ENCODE data around the gene NKD2. TPM values are rescaled to one million over a fixed set of nuclear protein-coding genes. Genes with fewer than 3 reads are reported as not detected.

The NKD2 gene
- total and polyA plus RNA-seq, 12 donors: 0.22 to 32.8 (median 10.8) TPM

- WGBS, 4 donors: 93 to 94% (median 93%) methylated on average over 28 to 39 of the region's 39 CpGs
- H3K36me3 ChIP-seq (replicated peaks in 1 of 2): peaks cover 0 to 45% of the 10 kb centered on the region in 2 donors
These were observed 47.5 kb downstream of the NKD2 start for GRCh38 chr5:1055896-1056610.

GRCh38 chr5:1056611-1057484, 48.2 kb downstream of the NKD2 start:
- 91 to 96% (median 94%) methylated on average over 6 to 27 of the region's 27 CpGs for WGBS, 4 donors
- H3K9me3 ChIP-seq (replicated peaks in 1 of 3): no peaks in the 10 kb centered on the region
- intact Hi-C loops (cut with DNase I): no loop called here

More at GRCh38 chr5:1055896-1056610, 47.5 kb downstream of the NKD2 start:
- H3K27me3 ChIP-seq: no peaks in the 10 kb centered on the region
- no peaks in the 10 kb centered on the region for H3K4me1 ChIP-seq (replicated peaks in 1 of 2)
- H3K27ac ChIP-seq: no peak overlapping the region
- H3K9me3 ChIP-seq (replicated peaks in 1 of 3): no peaks in the 10 kb centered on the region
- intact Hi-C loops (cut with DNase I): no loop called here
- DNase-seq: no peak
- H3K4me3 ChIP-seq: no peak overlapping the region
- no peak for TF ChIP-seq POLR2A (IDR thresholded peaks at IDR 0.05)
- TF ChIP-seq CTCF (IDR thresholded peaks at IDR 0.05): no peak

GRCh38 chr5:1057485-1058082, 49.0 kb downstream of the NKD2 start:
- no peaks in the 10 kb centered on the region for H3K27me3 ChIP-seq
- no peak overlapping the region for H3K27ac ChIP-seq
- intact Hi-C loops (cut with DNase I): no loop called here
- no peaks in the 10 kb centered on the region for H3K4me1 ChIP-seq (replicated peaks in 1 of 2)
- WGBS, 4 donors: 86 to 90% (median 88%) methylated on average over 8 to 35 of the region's 36 CpGs
- peaks cover 0 to 36% of the 10 kb centered on the region in 2 donors for H3K36me3 ChIP-seq (replicated peaks in 1 of 2)
- DNase-seq: no peak
- H3K4me3 ChIP-seq: no peak overlapping the region
- H3K9me3 ChIP-seq (replicated peaks in 1 of 3): no peaks in the 10 kb centered on the region
- TF ChIP-seq CTCF (IDR thresholded peaks at IDR 0.05): no peak
- no peak for TF ChIP-seq POLR2A (IDR thresholded peaks at IDR 0.05)

More at GRCh38 chr5:1056611-1057484, 48.2 kb downstream of the NKD2 start:
- peaks cover 0 to 42% of the 10 kb centered on the region in 2 donors for H3K36me3 ChIP-seq (replicated peaks in 1 of 2)
- no peaks in the 10 kb centered on the region for H3K27me3 ChIP-seq
- no peak overlapping the region for H3K27ac ChIP-seq
- no peak for DNase-seq
- TF ChIP-seq POLR2A (IDR thresholded peaks at IDR 0.05) (no peak), CTCF (IDR thresholded peaks at IDR 0.05) (no peak)
- H3K4me1 ChIP-seq (replicated peaks in 1 of 2): no peaks in the 10 kb centered on the region
- H3K4me3 ChIP-seq: no peak overlapping the region

All from adrenal gland (tissue), 12 donors.